SU-DHL-6 (cell line): ENCODE measurements around the gene SETBP1.

Source experiments
- CTCF ChIP-seq: fragments of 200-600 bp; sonication (generic); IDR thresholded peaks from one replicate; pipeline ENCODE4 v1.5.1; 2017; ENCODE audit warnings: antibody characterized with exemption, mild to moderate bottlenecking, low read length, moderate library complexity; ENCODE audit not compliant: insufficient read depth, poor library complexity, severe bottlenecking
- EZH2phosphoT487 ChIP-seq: fragments of 200-600 bp; sonication (generic), shearing (Covaris generic); conservative IDR thresholded peaks from 2 replicates; pipeline ENCODE4 v1.6.1; 2018; ENCODE audit warnings: mild to moderate bottlenecking, antibody characterized with exemption, low read length, moderate library complexity, mixed read lengths

- TF ChIP-seq CTCF (no peak), EZH2phosphoT487 (no peak)
Observed at GRCh38 chr18:44844486-44844885, 163.8 kb downstream of the SETBP1 start.
